Measurements from ENCODE around the gene RPN1. TPM values are rescaled to one million over a fixed set of nuclear protein-coding genes. Genes with fewer than 3 reads are reported as not detected.

Gene RPN1
- total and polyA plus RNA-seq, 2 of the 13 experiments (the other 11 are each of a cell fraction or from before 2014, with no cell fraction given), result 290 to 342 TPM

- POLR2A ChIA-PET, result no interaction called here
- Histone ChIP-seq H3K4me3 (replicated peaks in 1 of 3; ENCODE audit: insufficient read depth in 1 of 3, low read depth in 2 of 3, low read length in 3 of 3) (no peak overlapping the region), H3K79me2 (ENCODE audit: insufficient read depth, low read length) (no peaks in the 10 kb centered on the region), H2AFZ (ENCODE audit: low read length) (no peak overlapping the region), H4K20me1 (ENCODE audit: insufficient read depth, low read length) (no peaks in the 10 kb centered on the region), H3K9me3 (ENCODE audit: low read length) (no peaks in the 10 kb centered on the region), H3K4me1 (ENCODE audit: insufficient read depth, low read length) (peaks cover 12% of the 10 kb centered on the region), H3K4me2 (ENCODE audit: low read depth, low read length) (no peak overlapping the region), H3K27me3 (ENCODE audit: control insufficient read depth in 1 of 2, insufficient read depth in 2 of 2, low read length in 2 of 2) (peaks cover 6 to 59% of the 10 kb centered on the region in 2 experiments; a peak in 4 of 5 replicates), H3K36me3 (replicated peaks in 1 of 2; ENCODE audit: control insufficient read depth in 1 of 2, insufficient read depth in 2 of 2, low read length in 2 of 2) (no peaks in the 10 kb centered on the region), H3K27ac (ENCODE audit: extremely low read length, insufficient read depth, low read length) (no peak overlapping the region), H3K9ac (ENCODE audit: insufficient read depth, low read depth, low read length) (no peak overlapping the region)
- ATAC-seq (no peak), FAIRE-seq (no peak), DNase-seq (ENCODE audit: low spot score) (no peak)
- in situ Hi-C loops (cut with HindIII; ENCODE audit: extremely low pct_ligation_motif_present, low pct_unique_long_range_greater_than_20kb) (no loop called here), intact Hi-C loops (cut with micrococcal nuclease; ENCODE audit: unreplicated experiment) (no loop called here)
- WGBS (ENCODE audit: low lambda C conversion rate), result 30% methylated on average over 6 of the region's 6 CpGs
- no TSS peak for BruUV-seq (replicated peaks)
- CTCF ChIA-PET (ENCODE audit: low intra/inter-chr PET ratio, low total read pairs), result interaction anchor here (1.3 kb wide), 1 partner anchor 32 kb away, joined by 5 read pairs; no protein-coding TSS in a partner anchor
- TF ChIP-seq ATF3 (CRISPR knock-in tag; IDR thresholded peaks at IDR 0.05) (no peak), ZNF282 (IDR thresholded peaks at IDR 0.05; ENCODE audit: partially characterized antibody) (no peak), CENPBD1 (CRISPR knock-in tag; IDR thresholded peaks at IDR 0.05; ENCODE audit: borderline replicate concordance, low read depth) (no peak), REL (CRISPR knock-in tag; conservative IDR thresholded peaks at IDR 0.05) (no peak), RFXAP (CRISPR knock-in tag; IDR thresholded peaks at IDR 0.05; ENCODE audit: borderline replicate concordance) (no peak), HMGA1 (CRISPR knock-in tag; conservative IDR thresholded peaks at IDR 0.05) (no peak), MXD4 (CRISPR knock-in tag; IDR thresholded peaks at IDR 0.05) (no peak), ZBTB7A (CRISPR knock-in tag; IDR thresholded peaks at IDR 0.05) (no peak), ZNF646 (CRISPR knock-in tag; IDR thresholded peaks at IDR 0.05) (no peak), TFE3 (CRISPR knock-in tag; IDR thresholded peaks at IDR 0.05) (no peak), MTERF4 (CRISPR knock-in tag; IDR thresholded peaks at IDR 0.05) (no peak), ARNT2 (CRISPR knock-in tag; IDR thresholded peaks at IDR 0.05; ENCODE audit: low read depth) (no peak), RBFOX2 (IDR thresholded peaks at IDR 0.05; ENCODE audit: low read depth, low read length) (no peak), MNT (IDR thresholded peaks at IDR 0.05) (no peak)
Measured at GRCh38 chr3:128573160-128573559, 77.5 kb downstream of the RPN1 start.

Data from HepG2 (cell line).